ENCODE data around the gene LDLRAD3.
A peak's percentile ranks its signal among the peaks of the same experiment; 100 is the strongest.

DNA sequence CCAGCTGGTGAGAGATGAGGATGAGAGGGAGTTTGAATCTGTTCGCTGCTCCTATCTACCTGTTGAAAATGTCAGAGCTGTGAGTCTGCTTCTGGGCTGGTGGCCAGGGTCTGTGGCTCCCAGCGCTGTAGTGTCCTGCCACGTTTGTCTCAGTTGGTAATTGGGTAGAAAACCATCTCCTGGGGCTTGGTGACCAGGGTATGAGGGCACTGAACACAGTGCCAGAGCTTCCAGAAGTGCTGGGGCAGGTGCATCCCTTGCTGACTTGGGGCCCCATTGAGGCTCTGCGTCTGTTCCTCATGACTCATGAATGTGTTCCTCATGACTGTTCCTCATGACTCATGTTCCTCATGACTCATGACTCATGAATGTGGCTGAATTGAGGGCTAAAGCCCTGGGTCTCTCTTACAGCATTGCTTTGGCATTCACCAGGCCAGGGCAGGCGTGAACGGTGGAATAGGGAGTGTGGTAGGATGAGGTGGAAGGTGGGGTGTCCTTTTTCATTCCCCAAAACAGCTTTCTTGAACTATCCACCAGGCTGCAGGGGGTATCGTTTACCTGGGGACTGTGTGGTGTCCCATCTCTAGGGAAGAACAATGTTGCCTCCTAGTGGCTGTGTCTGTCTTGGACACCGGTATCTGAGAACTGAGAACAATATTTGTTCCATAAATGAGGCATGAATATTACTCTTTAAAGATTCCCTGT lies 205.8 kb downstream of the LDLRAD3 start:
- peak; percentile 63 to 76 for TF ChIP-seq CTCF (conservative IDR thresholded peaks at IDR 0.05 in 1 of 2, IDR thresholded peaks at IDR 0.05 in 1 of 2; ENCODE audit: extremely low read depth in 1 of 2, insufficient read depth in 1 of 2, low read depth in 1 of 2, low read length in 2 of 2)
- no peak for TF ChIP-seq EZH2 (IDR thresholded peaks at IDR 0.05; ENCODE audit: borderline replicate concordance, low read length)

Data from mammary epithelial cell (primary cell).